ENCODE measurements around the gene OTUD1.

DNA sequence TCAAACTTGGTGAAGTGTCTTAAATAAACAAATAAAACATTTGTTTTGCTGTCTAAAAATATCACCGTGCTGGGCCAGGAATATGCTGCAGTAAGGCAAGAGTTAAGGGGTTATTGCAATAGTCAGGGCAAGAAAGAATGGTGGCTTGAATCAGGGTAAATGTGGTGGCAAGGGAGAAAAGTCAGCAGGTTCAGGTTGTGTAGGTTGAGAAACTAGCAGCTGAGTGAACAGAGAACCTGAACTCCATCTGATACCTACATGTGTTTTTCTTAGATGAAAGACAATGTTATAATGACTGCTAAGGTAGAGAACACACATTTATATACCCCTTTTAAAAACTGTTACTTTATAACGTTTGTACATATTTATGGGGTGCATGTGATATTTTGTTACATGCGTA is 28.7 kb downstream of the OTUD1 start:
- TF ChIP-seq, protein P1, sequence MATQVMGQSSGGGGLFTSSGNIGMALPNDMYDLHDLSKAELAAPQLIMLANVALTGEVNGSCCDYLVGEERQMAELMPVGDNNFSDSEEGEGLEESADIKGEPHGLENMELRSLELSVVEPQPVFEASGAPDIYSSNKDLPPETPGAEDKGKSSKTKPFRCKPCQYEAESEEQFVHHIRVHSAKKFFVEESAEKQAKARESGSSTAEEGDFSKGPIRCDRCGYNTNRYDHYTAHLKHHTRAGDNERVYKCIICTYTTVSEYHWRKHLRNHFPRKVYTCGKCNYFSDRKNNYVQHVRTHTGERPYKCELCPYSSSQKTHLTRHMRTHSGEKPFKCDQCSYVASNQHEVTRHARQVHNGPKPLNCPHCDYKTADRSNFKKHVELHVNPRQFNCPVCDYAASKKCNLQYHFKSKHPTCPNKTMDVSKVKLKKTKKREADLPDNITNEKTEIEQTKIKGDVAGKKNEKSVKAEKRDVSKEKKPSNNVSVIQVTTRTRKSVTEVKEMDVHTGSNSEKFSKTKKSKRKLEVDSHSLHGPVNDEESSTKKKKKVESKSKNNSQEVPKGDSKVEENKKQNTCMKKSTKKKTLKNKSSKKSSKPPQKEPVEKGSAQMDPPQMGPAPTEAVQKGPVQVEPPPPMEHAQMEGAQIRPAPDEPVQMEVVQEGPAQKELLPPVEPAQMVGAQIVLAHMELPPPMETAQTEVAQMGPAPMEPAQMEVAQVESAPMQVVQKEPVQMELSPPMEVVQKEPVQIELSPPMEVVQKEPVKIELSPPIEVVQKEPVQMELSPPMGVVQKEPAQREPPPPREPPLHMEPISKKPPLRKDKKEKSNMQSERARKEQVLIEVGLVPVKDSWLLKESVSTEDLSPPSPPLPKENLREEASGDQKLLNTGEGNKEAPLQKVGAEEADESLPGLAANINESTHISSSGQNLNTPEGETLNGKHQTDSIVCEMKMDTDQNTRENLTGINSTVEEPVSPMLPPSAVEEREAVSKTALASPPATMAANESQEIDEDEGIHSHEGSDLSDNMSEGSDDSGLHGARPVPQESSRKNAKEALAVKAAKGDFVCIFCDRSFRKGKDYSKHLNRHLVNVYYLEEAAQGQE (IDR thresholded peaks at IDR 0.05; ENCODE audit: borderline replicate concordance), result no peak
- TF ChIP-seq EZH2 (IDR thresholded peaks at IDR 0.05; ENCODE audit: borderline replicate concordance, insufficient read depth, low read length, poor library complexity, severe bottlenecking) (no peak), EP300 (conservative IDR thresholded peaks at IDR 0.05; ENCODE audit: poor library complexity, severe bottlenecking) (no peak)
- TF ChIP-seq, protein P2, sequence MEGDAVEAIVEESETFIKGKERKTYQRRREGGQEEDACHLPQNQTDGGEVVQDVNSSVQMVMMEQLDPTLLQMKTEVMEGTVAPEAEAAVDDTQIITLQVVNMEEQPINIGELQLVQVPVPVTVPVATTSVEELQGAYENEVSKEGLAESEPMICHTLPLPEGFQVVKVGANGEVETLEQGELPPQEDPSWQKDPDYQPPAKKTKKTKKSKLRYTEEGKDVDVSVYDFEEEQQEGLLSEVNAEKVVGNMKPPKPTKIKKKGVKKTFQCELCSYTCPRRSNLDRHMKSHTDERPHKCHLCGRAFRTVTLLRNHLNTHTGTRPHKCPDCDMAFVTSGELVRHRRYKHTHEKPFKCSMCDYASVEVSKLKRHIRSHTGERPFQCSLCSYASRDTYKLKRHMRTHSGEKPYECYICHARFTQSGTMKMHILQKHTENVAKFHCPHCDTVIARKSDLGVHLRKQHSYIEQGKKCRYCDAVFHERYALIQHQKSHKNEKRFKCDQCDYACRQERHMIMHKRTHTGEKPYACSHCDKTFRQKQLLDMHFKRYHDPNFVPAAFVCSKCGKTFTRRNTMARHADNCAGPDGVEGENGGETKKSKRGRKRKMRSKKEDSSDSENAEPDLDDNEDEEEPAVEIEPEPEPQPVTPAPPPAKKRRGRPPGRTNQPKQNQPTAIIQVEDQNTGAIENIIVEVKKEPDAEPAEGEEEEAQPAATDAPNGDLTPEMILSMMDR (IDR thresholded peaks at IDR 0.05; ENCODE audit: poor library complexity, severe bottlenecking), result no peak

All from neural cell (in vitro differentiated cells).